ENCODE measurements around the gene TPGS1.
A peak's percentile ranks its signal among the peaks of the same experiment; 100 is the strongest.
"Not testable (repeated sequence)": the region's sequence is repeated elsewhere in the genome, so short reads cannot be mapped to it uniquely, and the experiment has no call there.

The TPGS1 gene

DNA sequence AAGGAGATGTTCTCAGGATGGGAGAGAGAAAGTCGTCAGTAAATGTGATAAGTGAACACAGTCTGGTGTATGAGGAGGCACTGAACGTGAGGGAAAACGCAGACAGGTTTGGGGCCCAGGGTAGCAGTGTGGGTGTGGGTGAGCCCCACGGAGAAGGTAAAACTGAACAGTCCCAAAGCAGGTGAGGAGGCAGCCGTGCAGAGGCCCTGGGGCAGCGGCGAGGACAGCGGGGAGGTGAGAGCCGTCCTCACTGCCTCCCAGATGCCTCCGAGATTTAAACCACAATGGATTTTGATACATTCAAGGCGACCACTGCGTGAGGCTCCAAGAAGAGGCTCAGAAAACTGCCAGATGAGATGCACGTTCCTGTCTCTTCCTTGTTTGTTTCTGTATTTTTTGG is 31.9 kb upstream of the TPGS1 start:
- DNase-seq (ENCODE audit: low read depth in 2 of 2) = no peak

DNA sequence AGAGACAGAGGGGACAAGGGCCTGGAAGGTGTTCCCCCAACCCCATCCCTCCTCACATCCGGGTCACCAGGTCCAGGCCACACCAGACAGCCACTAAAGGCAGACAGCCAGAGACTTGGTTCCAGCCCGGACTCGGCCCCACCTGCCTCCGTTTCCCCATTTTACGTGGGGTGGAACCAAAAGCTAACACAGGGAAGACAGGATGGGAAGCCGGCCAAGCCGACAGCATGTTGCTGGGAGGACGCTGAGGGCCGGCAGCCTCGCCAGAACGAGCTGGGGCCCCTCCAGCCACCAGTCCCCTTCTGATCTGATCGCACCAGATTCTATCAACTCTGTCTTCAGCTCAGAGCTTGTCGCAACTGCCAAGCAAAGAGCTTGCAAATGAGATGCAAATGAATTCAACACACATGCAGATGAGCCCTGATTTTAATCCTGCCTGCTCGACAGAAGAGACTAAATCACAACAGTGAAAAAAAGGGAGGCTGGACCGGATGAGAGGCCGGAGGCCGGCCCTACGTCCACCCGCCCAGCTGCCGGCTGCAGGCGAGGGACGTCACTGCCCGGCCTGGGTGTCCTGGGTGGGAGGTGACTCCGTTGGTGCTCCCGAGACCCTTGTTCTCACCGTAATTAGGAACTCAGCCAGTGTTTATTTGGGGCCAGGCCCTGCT is 28.9 kb upstream of the TPGS1 start:
- no peak for DNase-seq (ENCODE audit: low read depth in 2 of 2)

DNA sequence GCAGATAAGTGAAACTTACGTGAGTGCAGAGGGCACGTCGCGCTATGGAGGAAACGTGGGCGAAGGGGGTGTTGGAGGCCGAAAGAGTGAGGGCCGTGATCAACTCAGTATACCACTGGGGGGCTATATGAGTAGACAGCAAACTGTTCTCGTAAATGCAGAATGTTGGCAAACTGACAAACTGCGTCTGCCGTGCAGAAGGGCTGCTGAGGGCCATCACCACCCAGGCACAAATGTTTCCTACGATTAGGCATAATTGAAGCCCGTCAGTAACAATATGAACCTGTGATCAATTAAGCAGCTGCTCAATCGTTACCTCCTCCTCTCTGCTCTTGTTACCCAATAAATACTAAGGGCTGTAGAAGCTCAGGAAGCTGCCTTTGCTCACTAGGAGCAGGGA is 28.3 kb upstream of the TPGS1 start:
- DNase-seq (ENCODE audit: low read depth in 2 of 2) = no peak

DNA sequence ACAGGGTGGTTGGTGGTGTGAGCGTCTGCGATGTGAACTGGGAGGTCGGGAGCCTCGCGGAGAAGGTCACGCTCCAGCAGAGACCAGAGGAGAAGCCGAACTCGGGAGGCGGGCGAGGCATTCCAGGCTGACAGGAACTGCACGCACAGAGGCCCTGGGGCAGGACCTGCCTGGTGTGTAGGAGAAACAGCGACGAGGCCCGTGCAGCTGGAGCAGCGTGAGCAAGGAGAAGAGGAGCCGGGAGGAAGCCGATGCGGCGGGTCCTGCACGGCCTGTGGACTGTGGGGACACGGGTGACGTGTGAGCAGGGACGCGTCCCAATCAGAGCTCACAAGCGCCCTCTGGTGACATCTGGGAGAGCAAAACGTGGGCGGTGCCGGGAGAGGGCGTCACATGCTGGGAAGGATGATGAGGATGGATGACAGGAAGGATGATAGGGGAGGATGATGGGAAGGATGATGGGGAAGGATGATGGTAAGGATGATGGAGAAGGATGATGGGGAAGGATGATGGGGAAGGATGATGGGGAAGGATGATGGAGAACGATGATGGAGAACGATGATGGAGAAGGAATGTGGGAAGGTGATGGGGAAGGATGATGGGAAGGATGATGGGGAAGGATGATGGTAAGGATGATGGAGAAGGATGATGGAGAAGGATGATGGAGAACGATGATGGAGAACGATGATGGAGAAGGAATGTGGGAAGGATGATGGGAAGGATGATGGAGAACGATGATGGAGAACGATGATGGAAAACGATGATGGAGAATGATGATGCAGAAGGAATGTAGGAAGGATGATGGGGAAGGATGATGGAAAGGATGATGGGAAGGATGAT is 27.1 kb upstream of the TPGS1 start:
- DNase-seq (ENCODE audit: low read depth in 2 of 2) = no peak

DNA sequence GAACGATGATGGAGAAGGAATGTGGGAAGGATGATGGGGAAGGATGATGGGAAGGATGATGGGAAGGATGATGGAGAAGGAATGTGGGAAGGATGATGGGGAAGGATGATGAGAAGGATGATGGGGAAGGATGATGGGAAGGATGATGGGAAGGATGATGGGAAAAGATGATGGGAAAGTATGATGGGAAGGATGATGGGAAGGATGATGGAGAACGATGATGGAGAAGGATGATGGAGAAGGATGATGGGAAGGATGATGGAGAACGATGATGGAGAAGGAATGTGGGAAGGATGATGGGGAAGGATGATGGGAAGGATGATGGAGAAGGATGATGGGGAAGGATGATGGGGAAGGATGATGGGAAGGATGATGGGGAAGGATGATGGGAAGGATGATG is 26.2 kb upstream of the TPGS1 start:
- not testable (repeated sequence) for DNase-seq (ENCODE audit: low read depth in 2 of 2)

- DNase-seq (ENCODE audit: low read depth in 2 of 2) = no peak
These were observed 24.9 kb upstream of the TPGS1 start for GRCh38 chr19:482186-483041.

- DNase-seq (ENCODE audit: low read depth in 2 of 2) = no peak
These were observed 23.8 kb upstream of the TPGS1 start for GRCh38 chr19:483332-484072.

- no peak for DNase-seq (ENCODE audit: low read depth in 2 of 2)
These were observed 22.8 kb upstream of the TPGS1 start for GRCh38 chr19:484494-484893.

GRCh38 chr19:485077-485476 is 22.2 kb upstream of the TPGS1 start:
- no peak for DNase-seq (ENCODE audit: low read depth in 2 of 2)

GRCh38 chr19:485583-486236 is 21.6 kb upstream of the TPGS1 start:
- DNase-seq (ENCODE audit: low read depth in 2 of 2) = no peak

DNA sequence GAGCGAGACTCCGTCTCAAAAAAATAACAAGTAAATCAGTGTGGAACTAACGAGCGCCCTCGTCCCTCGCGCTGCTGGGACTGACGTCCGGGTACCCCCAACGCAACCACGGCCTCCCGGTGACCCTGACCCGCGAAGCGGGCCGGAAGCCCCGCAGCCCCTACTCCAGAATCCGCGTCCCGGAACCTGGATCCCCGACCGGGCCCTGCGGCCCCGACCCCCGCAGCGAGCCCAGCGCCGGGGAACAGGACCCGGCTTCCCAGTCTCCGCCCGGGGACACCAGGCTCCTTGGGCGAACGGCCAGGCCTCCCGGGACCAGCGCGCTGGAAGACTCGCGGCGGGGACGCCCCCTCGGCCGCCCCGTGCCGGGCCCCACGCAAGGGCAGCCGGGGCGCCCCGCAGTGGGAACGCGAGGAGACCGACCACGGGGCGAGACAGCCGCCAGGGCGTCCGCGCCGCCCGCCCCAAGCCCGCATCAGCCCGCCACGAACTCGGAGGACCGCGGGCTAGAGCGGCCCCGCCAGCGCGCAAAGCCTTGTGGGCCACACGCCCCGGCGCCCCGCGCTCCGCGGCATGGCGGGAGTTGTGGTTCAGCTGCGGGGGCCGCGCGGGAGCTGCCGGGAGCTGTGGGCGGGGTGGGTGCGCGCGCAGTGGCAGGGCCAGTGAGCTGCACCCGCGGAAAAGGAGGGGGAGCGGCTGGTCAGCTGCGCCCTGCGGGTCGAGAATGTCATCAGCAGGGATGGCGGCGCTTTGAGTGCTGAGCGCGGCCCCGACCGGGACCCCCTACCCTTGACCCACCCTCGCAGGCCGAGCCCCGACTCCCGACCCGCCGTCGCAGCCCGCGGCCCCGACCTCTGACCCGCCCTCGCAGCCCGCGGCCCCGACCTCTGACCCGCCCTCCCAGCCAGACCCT is 18.5 kb upstream of the TPGS1 start:
- DNase-seq (ENCODE audit: low read depth in 2 of 2) = peak; percentile 86

- DNase-seq (ENCODE audit: low read depth in 2 of 2) = no peak
These were observed 17.7 kb upstream of the TPGS1 start for GRCh38 chr19:489418-490196.

DNA sequence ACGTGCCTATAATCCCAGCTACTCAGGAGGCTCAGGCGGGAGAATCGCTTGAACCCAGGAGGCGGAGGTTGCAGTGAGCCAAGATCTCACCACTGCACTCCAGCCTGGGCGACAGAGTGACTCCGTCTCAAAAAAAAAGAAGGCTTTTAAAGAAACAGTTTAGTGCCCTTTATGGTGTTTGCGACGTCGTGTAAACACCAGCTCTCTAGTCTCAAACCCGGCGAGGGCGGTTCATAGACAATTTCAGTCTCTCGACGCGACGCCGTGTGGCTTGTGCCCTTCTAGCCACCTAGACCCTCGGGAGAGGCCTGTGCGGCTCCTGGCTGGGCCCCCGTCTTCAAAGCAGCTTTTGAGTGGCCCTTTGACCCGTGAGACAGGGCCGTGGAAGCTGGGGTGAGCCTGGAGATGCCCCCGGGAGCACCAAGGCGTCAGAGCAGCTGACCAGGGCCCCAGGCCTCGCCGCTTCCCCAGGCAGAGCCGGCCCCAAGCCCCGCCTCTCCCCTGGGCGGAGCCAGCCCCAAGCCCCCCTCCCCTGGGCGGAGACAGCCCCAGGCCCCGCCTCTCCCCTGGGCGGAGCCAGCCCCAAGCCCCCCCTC is 16.1 kb upstream of the TPGS1 start:
- DNase-seq (ENCODE audit: low read depth in 2 of 2) = no peak

GRCh38 chr19:492091-492531 is 15.2 kb upstream of the TPGS1 start:
- DNase-seq (ENCODE audit: low read depth in 2 of 2) = no peak

DNA sequence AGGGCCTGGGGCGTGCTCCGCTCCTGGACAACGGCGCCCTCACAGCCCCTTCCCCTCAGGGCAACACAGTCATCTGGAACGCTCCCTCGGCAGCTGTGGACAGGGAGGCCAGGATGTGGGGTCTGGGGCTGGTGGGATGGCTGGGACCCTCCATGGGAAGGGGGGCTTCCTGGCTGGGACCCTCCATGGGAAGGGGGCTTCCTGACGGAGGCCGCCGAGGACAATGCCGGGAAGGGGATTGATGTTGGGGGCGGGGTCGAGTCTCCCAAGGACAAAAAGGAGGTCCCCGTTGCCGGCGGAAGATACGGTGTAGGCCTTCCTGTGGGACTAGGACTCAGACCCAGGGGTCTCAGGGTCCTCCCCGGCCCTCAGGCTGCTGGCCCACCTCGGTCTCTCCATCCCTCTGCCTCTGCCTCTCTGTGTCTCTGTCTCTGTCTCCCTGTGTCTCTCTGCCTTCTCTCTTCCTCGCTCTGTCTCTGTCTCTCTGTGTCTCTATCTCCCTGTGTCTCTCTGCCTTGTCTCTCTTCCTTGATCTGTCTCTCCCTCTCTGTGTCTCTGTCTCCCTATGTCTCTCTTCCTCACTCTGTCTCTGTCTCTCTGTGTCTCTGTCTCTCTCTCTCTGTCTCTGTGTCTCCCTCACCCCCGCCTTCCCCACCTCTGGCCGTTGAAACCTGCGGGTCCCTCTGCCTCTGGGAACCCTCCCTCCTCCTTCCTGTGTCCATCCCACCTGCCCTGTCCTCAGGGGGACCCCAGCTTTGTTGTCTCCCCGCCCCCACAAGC is 13.7 kb upstream of the TPGS1 start:
- no peak for DNase-seq (ENCODE audit: low read depth in 2 of 2)

DNA sequence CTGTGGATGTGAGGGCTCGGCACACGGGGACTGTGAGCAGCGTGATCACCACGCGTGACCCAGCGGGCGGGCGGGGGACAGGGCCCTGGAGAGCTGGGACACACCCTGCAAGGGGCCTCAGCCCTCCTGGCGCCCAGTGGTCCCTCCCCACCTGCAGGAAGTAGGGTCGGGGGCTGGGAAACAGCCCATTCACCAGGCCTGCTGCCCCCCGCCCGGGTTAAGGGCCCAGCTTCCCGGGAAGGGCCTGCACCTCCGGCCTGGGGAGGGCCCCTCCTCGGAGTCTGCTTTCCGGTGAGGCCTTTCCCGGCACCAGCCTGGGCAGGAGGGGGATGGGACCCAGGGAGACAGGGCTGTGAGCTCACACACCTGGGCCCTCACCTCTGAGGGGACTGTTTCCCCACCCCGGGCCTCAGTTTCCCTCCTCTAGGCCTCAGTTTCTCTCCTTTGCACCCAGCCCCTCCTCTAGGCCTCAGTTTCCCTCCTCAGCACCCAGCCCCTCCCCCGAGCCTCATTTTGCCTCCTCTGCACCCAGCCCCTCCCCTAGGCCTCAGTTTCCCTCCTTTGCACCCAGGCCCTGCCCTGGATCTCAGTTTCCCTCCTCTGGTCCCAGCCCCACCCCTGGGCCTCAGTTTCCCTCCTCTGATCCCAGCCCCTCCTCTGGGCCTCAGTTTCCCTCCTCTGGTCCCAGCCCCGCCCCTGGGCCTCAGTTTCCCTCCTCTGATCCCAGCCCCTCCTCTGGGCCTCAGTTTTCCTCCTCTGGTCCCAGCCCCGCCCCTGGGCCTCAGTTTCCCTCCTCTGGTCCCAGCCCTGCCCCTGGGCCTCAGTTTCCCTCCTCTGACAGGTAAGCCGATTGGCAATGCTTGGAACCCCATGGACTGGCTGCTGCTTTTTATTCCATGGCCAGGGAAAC is 12.9 kb upstream of the TPGS1 start:
- no peak for DNase-seq (ENCODE audit: low read depth in 2 of 2)

DNA sequence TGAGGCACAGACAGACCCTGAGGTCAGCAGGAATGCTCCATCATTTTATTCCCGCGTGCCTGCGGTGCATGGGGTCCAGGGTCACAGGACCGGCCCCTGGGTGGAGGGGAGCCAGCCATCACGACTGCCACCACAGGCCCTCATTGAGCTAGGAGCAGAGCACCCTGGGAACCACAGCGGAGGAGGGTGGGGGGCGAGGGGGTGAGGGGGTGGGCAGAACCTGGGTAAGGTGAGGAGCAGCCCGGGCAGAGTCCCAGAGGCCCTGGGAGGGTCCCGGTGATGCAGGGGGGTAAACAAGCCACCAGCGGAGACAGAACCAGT is 12.3 kb upstream of the TPGS1 start:
- DNase-seq (ENCODE audit: low read depth in 2 of 2) = no peak
